Activated CD4-positive, CD25-positive, alpha-beta regulatory T cell (primary cell): ENCODE data around the gene ZNF195.
"Not testable (repeated sequence)": the region's sequence is repeated elsewhere in the genome, so short reads cannot be mapped to it uniquely, and the experiment has no call there.

Source experiments
- DNase-seq, 4 experiments: peaks; one replicate each; lab custom pipeline; 2025; lab: John Stamatoyannopoulos, UW

The ZNF195 gene

DNA sequence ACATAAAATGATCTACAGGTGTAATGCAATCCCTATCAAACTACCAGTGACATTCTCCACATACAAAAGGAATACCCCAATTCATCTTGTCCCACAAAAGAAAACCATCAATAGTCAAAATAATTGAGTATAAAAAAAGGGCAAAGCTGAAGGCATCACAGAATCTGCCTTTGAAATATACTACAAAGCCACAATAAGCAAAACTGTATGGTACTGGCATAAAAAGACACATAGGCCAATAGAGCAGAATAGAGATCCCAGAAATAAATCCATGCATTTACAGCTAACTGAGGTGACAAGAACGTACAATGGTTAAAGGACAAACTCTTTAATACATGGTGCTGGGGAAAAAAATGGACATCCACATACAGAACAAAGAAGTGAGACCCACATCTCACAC is 31.8 kb downstream of the ZNF195 start:
- no peak for DNase-seq

DNA sequence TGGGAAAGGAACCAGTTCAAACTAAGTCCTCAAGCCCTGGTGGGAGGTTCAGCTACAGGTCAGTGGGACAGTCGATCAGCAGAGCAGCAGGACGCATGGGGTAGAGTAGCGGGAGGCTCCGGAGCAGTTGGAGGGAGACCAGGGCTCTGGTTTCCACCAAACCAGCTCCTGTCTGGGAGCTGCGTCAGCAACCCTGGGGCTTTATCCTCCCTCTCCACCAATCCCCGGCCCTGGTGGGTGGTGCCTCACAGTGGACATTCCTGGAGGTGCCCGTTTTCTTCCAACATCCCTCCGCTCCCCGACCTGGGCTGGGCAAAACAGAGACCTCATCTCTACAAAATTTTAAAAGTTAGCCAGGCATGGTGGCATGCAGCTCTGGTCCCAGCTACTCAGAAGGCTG is 32.4 kb downstream of the ZNF195 start:
- DNase-seq, result no peak

DNA sequence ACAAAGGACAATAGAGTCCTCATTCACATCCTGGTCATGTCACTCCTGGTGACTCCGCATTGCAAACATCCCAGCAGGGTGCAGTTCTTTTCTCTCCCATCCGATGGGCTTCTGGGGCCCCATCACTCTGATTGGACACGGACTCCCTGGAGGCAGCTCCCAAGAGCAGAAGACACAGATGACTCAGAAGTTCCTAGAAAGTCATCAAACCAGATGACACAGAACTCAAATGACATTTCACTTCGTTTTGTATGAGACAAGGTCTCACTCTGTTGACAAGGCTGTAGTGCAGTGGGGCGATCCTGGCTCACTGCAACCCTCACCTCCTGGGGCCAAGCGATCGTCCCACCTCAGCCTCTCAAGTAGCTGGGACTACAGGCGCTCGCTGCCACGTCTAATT is 33.2 kb downstream of the ZNF195 start:
- DNase-seq, result no peak

DNA sequence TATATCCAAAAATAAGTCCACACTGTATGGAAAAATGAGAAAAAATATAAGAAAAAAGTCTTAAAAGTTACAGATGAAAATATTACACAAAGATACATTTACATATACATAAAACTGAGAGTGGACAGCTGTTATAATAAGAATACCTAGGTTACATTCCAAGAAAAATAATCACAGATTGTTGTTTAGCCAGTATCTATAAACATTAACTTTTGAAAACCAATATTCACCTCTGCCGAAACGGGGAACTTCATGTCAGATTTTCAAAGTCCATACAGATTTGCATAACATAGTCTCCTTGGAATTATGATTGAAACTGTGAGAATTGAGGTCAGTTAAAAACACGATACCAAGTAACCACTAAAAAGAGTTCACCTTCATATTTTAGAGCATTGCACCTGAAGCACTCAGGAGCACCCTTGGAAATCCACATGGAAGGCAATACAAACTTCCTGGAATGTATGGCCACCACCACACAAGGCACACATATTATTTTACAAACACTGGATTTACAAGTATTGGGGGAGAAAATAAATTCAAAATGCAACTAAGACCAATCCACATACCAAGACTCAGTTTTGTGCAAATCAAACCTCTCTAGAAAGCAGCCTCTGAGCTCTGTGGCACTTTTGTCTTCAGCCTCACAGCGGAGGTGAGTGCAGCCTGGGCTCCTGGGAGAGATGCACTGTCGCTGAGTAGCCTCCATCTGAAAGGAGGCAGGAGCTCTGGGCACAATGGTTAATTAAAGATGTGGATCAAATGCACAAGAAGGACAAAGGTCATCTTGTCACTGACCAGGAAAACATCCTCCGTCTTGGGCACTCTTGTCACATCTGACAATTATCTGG is 34.4 kb downstream of the ZNF195 start:
- DNase-seq, result no peak

DNA sequence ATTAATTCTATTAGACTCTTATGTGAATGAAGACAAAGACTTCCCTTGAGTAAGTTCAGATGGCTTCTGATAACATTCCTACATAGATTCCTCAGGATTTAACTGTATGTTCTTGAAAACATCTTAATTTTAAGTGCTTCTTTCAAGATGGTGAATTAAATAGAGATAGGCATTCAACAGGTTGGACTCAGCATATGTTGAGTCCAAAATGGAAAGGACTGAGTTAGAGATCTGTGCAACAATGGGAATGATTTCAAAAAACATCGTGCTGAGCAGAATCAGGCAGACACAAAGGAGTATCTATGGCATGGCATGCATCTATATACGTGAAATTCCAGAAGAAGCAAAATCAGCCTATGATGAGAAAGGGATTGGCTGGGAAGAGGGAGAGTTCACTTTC is 36.2 kb downstream of the ZNF195 start:
- no peak for DNase-seq

DNA sequence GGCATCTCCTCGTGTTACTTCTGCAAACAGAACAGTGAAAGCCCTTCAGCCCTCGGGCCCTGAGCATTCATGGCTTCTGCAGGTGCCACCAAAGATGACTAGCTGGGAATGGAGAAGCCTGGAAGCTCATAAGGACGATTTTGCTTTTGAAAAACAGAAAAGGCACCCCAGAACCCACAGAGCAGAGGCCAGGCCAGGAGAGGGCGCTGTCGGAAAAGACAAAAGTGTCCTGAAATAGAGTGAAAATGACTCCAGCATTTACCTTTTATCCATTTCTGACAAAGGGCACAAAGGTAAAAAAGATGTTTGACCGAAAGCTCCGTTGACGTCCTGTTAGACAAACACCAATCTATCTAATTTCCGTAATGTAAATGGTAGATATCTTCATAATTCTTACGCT is 37.6 kb downstream of the ZNF195 start:
- DNase-seq, result peak; percentile 24 to 57 (median 42)

DNA sequence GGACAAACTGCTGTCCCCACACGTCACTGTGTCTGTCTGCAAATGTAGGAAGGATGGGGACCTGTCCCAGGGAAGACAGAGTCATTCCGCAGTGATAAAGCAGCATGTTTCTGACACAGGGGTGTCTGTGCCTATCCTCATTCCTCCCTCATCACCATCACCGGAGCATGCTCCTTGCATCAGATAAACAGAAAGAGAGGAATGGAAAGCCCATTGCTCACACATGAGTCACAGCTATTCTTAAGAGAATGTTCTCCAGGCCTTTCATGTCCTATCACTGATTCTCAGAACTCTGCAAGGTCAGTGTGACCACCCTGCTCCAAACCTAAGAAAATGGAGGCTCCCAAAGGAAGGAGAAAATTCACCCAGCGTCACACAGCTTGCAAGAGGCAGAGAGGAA is 38.9 kb downstream of the ZNF195 start:
- DNase-seq, result no peak

DNA sequence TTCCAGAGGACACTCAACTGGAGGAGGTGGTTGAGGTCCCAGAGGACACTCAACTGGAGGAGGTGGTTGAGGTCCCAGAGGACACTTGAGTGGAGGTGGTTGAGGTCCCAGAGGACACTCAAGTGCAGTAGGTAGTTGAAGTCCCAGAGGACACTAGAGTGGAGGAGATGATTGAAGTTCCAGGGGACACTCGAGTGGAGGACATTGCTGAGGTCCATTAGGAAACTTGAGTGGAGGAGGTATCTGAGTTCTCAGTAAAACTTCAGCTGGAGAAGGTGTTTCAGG is 39.7 kb downstream of the ZNF195 start:
- DNase-seq, result no peak

DNA sequence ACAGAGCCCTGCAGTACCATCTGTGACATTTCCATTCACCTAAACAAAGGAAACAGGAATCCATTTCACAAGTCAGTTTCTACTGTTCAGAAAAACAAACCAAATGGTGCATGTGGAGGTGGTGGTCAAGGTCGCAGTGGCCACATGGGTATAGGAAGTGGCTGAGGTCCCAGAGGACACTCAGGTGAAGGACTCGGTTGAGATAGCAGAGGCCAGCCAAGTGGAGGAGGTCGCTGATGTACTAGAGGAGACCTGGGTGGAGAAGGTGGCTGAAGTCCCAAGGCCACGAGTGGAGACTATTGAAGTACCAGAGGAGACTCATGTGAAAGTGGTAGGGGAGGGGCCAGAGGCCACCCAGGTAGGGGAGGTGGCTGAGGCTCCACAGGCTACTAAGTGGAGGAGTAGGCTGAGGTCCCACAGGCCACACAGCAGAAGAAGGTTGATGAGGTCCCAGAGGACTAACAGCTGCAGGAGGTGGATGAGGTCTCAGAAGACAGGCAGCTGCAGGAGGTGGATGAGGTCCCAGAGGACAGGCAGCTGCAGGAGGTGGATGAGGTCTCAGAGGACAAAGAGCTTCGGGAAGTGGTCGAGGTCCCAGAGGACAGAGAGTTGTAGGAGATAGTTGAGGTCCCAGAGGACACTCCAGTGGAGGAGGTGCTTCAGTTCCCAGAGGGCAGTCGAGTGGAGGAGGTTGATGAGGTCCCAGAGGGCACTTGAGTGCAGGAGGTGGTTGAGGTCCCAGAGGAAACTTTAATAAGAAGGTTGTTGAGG is 40.2 kb downstream of the ZNF195 start:
- DNase-seq, result no peak

DNA sequence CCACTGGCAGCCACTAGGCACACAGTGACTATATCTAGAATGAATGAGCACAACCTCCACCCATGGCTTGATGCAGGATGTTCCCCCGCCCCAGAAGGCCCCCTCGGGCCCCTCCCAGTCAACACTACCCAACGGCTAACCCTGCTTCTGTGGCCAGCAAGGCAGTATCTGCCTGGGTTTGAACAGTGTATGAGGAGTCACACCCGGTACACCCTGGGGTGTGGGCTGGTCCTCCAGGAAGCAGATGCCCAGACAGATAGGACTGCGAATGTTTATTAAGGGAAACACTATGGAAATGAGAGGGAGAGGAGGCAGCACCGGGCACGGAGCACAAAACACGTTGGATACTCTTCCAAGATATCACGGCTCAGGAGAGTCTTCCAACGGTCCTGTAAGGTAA is 42.5 kb downstream of the ZNF195 start:
- not testable (repeated sequence) for DNase-seq

DNA sequence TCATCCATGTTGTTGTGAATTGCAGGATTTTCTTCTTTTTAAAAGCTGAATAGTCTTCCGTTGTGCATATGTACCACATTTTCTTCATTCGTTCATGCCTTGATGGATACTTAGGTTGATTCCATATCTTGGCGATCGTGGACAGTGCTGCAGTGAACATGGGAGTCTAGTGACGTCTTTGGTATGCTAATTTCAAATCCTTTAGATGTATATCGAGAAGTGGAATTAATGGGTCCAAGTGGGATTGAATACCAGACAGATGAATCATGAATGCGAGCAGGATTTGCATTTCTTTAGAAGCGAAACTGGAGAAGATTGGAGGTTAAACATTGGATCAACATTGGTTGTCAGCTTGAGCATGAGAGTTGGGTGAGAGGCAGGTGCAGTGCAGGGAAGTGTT is 45.8 kb downstream of the ZNF195 start:
- not testable (repeated sequence) for DNase-seq

DNA sequence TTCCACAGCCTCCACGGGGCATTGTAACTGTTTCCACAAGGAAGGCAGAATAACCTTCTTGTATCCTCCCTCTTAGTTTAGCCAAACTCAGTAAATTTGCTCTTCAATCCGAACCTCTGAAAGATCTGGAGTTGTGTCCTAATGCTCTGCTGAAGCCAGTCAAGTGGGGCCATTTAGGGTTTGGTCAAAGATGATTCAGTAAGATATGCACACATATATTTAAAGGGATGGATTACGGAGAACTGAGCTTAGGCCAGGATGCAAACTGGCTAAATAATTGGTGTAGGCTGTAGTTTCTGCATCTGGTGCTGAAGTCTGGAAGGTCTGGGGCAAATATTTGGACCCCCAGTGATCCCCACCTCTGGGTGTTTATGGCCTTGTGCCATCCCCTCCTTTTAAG is 47.9 kb downstream of the ZNF195 start:
- DNase-seq, result not testable (repeated sequence)

DNA sequence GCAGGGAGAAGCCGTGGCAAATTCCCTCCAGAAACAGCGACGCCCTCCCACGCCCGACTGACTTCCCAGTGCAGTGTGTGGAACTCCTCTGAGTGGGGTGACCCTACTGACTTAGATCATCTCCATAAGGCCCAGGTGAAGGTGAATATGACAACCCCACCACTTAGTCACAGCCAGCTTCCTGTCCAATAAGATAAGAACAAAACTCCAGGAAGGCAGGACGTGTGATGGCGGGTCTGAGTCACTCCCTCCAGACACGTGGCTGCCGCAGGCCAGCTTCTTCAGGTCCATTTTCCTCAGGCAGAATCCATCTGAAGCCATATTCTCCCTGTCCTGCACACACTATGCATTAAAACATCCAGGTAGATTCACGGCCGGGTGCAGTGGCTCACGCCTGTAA is 48.9 kb downstream of the ZNF195 start:
- not testable (repeated sequence) for DNase-seq

DNA sequence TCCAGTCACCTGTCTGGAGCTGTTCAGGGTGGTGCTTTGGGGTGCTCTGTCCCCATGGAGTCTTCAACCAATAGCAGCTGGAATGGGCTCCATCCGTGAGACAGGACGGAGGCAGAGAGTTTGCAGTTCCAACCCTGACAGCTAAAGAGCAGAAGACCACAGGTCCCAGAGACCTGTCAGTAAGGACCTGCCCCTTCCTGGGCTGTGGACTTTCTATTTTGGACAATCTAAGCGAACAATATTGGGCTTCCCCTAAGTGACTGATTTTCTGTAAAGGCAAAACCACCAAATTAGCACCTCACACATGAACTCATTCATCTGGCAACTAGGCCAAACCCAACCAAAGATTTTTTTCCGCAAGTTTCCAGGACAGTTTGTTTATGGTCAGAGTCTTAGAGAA is 50.4 kb downstream of the ZNF195 start:
- not testable (repeated sequence) for DNase-seq

DNA sequence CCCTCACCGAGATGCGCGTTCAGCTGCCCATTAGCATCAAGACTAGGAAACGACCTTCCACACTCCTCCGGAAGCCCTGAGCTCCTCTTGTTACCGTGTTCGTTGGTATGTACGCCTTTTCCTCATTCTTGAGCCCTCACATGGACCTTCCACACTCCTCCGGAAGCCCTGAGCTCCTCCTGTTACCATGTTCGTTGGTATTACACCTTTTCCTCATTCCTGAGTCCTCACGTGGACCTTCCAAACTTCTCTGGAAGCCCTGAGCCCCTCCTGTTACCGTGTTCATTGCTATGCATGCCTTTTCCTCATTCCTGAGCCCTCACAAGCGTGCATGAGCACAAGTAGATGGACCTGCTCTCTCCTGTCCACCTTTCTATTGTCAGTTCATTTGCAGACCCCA is 52.5 kb downstream of the ZNF195 start:
- DNase-seq, result not testable (repeated sequence)

DNA sequence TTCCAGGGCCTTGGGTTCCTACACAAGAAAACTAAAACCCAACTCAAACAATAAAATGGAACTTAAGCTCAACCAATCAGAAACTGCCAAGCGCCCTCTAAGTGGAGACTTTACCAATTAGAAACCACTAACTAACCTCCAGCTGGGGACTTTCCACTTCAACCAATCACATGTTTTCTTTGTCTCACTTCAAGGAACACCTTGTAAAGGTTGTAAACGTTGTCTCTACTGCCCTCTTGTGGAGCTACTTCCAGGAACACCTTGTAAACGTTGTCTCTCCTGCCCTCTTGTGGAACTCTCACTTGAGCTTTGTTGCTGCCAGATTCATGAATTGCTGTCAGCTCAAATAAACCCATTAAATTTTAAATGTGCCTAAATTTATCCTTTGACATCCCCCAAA is 54.2 kb downstream of the ZNF195 start:
- not testable (repeated sequence) for DNase-seq
